Ovary (tissue), 10 donors: ENCODE results near the gene ABHD6. TPM values are rescaled to one million over a fixed set of nuclear protein-coding genes. Genes with fewer than 3 reads are reported as not detected.

ENCODE experiments used
- DNase-seq, 5 donors: peaks; one replicate each; pipeline ENCODE4 v3.0.0-alpha.2; 2019 to 2020
- H3K27ac ChIP-seq, 2 donors: fragments of 200-600 bp; one replicate each; pipeline versions ENCODE4 v1.5.1 to v1.8.0; 2019 to 2022
- H3K27me3 ChIP-seq: fragments of 200-600 bp; one replicate; pipeline ENCODE4 v1.8.0; 2022
- H3K36me3 ChIP-seq: fragments of 200-600 bp; sonication (generic); one replicate; pipeline ENCODE4 v1.5.1; 2019
- H3K4me1 ChIP-seq: one replicate; pipeline ENCODE4 v1.8.1; 2013; ENCODE audit warnings: mild to moderate bottlenecking, moderate library complexity; ENCODE audit not compliant: insufficient read depth
- H3K4me3 ChIP-seq: fragments of 200-600 bp; sonication (generic); one replicate; pipeline ENCODE4 v1.5.1; 2017
- H3K9me3 ChIP-seq, 2 donors: fragments of 200-600 bp in 1 of 2; sonication (generic) in 1 of 2; one replicate each; pipeline versions ENCODE4 v1.5.1 to v1.8.1; 2013 to 2019; ENCODE audit warnings: mild to moderate bottlenecking in 1 of 2, moderate library complexity in 1 of 2
- EP300 ChIP-seq: sonication (generic); formaldehyde crosslinking; IDR thresholded peaks from one replicate; pipeline ENCODE4 v1.6.1; 2017; ENCODE audit warnings: antibody characterized with exemption
- POLR2A ChIP-seq: fragments of 450-650 bp; IDR thresholded peaks from one replicate; pipeline ENCODE4 v1.6.1; 2017; ENCODE audit warnings: antibody characterized with exemption, mild to moderate bottlenecking, moderate library complexity
- WGBS, 3 donors: extraction: QIAGEN DNeasy Blood & Tissue Kit in 1 of 3; methylation state at CpG; one replicate each; pipeline versions ENCODE4 v1.1.5 to v1.1.7; 2013 to 2017; 5-methylcytosine and 5-hydroxymethylcytosine counted together
- intact Hi-C, 4 donors: fragments of 100-400 bp; cut with DNase I; formaldehyde crosslinking; loops; one replicate each; pipeline versions ENCODE4 v1.11.0 to v1.15.1; 2022 to 2023
- long read RNA-seq, 3 donors: library from polyadenylated mRNA in 2 of 3; unstranded in 2 of 3; transcript quantifications; one replicate each; pipeline ENCODE4 v2.0.0 and lab custom pipeline, GENCODE V29; 2021 to 2026
- polyA plus RNA-seq, 2 donors: library from polyadenylated mRNA; stranded (reverse); fragments of 200-250 nt in 1 of 2; fragments of 350-450 nt in 1 of 2; fragmentation: Illumina TruSeq in 1 of 2; extraction: RNeasy Lipid Tissue Mini Kit (QIAGEN cat#74804) in 1 of 2; gene quantifications; one replicate each; pipeline ENCODE4 v1.2.3, GENCODE V29; 2013 to 2014
- total RNA-seq, 7 donors: library from RNA; depleted of rRNA in 2 of 7; stranded (reverse); fragments of >200 nt in 2 of 7; fragmentation: NEBNext Ultra II Directional in 3 of 7; extraction: Animal tissue kit (Norgen Biotek cat#: 25700) in 3 of 7; gene quantifications; one replicate each; pipeline versions ENCODE4 v1.1.0 to v1.2.4, GENCODE V29; 2016 to 2023
- TF ChIP-seq, protein P1 (sequence below), 3 donors: fragments of 450-650 bp in 2 of 3; fragments of 200-600 bp in 1 of 3; IDR thresholded peaks; one replicate each; pipeline versions ENCODE4 v1.5.1 to v1.8.0; 2016 to 2022; ENCODE audit warnings: antibody characterized with exemption in 3 of 3, mild to moderate bottlenecking in 1 of 3
- donor health status: DM: no; HTN: no; CAD: no; lungs with moderate emphysema.
- donor health status: DM: no; HTN: no; CAD: no.
- donor health status: Bipolar disorder and iron deficiency.
- donor health status: DM: yes; HTN: yes; CAD: no.
- donor health status: DM: no; HTN: no; CAD: no.
- donor health status: DM: yes; HTN: yes; CAD: no.

The ABHD6 gene
- 10 to 100 TPM in 4 of 7 donors, 1 to 10 TPM in 3; 8.2 to 11.3 (median 10.5) TPM for total RNA-seq
- polyA plus RNA-seq: 10 to 100 TPM in 1 of 2 donors, 1 to 10 TPM in 1; 4.8 to 36.6 TPM
- long read RNA-seq, donor 1, partial matches to known transcripts: 7 of 17 reads
- long read RNA-seq, donor 1, other reads (novel, unspliced or antisense): 5 of 17 reads
- long read RNA-seq, donor 2, partial matches to known transcripts: 6 of 10 reads
- long read RNA-seq, donor 2, other reads (novel, unspliced or antisense): 0 of 10 reads
- long read RNA-seq, donor 3, transcript ABHD6-201 (9 exons, 2,393 nt): major isoform, 16 of 30 reads
- long read RNA-seq, donor 3, transcript ABHD6-205 (10 exons, 2,482 nt): minor isoform, 5 of 30 reads
- long read RNA-seq, donor 3, partial matches to known transcripts: 1 of 30 reads
- long read RNA-seq, donor 3, other reads (novel, unspliced or antisense): 8 of 30 reads

GRCh38 chr3:58237238-58237940 is at the start of gene ABHD6:
Gene ABHD6, plus strand, starts transcription at chr3:58237792. Its CDS starts 18,795 bp downstream, at chr3:58256587.
- no peaks in the 10 kb centered on the region for H3K9me3 ChIP-seq
- peak within 1 kb of the TSS; percentile 67 to 68 for H3K27ac ChIP-seq
- 1% methylated on average over 24 to 77 of the region's 77 CpGs for WGBS, 3 donors
- TF ChIP-seq, protein P1, sequence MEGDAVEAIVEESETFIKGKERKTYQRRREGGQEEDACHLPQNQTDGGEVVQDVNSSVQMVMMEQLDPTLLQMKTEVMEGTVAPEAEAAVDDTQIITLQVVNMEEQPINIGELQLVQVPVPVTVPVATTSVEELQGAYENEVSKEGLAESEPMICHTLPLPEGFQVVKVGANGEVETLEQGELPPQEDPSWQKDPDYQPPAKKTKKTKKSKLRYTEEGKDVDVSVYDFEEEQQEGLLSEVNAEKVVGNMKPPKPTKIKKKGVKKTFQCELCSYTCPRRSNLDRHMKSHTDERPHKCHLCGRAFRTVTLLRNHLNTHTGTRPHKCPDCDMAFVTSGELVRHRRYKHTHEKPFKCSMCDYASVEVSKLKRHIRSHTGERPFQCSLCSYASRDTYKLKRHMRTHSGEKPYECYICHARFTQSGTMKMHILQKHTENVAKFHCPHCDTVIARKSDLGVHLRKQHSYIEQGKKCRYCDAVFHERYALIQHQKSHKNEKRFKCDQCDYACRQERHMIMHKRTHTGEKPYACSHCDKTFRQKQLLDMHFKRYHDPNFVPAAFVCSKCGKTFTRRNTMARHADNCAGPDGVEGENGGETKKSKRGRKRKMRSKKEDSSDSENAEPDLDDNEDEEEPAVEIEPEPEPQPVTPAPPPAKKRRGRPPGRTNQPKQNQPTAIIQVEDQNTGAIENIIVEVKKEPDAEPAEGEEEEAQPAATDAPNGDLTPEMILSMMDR (IDR thresholded peaks at IDR 0.05): peak in 1 of 3 donors; percentile 42
- TF ChIP-seq EP300 (no peak), POLR2A (peak; percentile 21)
- no peaks in the 10 kb centered on the region for H3K27me3 ChIP-seq
- H3K36me3 ChIP-seq: no peaks in the 10 kb centered on the region
- intact Hi-C loops: loop anchor here (5.0 to 10.0 kb wide), 5 partner anchors 57 to 375 kb away; partner anchors contain the start of genes HTD2 (in 2 of the 4) and RPP14 (in 2 of the 4)
- peak within 1 kb of the TSS; percentile 68 for H3K4me3 ChIP-seq
- peak; percentile 76 to 90 (median 83) for DNase-seq
- H3K4me1 ChIP-seq: peaks cover 4% of the 10 kb centered on the region

DNA sequence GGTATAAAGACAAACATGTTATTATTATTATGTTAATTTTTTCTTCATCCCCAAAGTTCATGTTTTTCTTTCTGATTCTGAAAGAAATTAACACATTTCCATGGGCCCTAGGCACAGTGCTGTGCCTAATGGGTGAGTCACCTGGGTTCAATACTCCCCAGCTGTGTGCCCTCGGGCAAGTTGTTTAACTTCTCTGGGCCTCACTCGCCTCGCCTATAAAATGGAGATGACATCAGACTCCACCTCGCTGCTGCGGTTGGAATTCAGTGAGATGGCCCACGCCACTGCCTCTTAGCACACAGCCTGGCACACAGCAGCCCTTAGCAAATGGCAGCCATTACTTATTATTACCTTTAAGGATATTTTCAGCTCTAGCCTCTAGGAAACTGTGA is 49.4 kb upstream of the ABHD6 start:
- WGBS, 3 donors: 79 to 82% (median 80%) methylated on average over 6 of the region's 6 CpGs
- TF ChIP-seq EP300 (no peak), POLR2A (no peak)
- TF ChIP-seq, protein P1 (IDR thresholded peaks at IDR 0.05): no peak
- no peaks in the 10 kb centered on the region for H3K36me3 ChIP-seq
- H3K4me3 ChIP-seq: no peak overlapping the region
- H3K9me3 ChIP-seq: no peaks in the 10 kb centered on the region
- H3K27ac ChIP-seq: no peak overlapping the region
- no peak for DNase-seq
- no peaks in the 10 kb centered on the region for H3K27me3 ChIP-seq
- intact Hi-C loops: loop anchor here in 3 of 4 donors (2.0 to 10.0 kb wide), 3 partner anchors 109 to 227 kb away; no protein-coding TSS in a partner anchor
- H3K4me1 ChIP-seq: no peaks in the 10 kb centered on the region

DNA sequence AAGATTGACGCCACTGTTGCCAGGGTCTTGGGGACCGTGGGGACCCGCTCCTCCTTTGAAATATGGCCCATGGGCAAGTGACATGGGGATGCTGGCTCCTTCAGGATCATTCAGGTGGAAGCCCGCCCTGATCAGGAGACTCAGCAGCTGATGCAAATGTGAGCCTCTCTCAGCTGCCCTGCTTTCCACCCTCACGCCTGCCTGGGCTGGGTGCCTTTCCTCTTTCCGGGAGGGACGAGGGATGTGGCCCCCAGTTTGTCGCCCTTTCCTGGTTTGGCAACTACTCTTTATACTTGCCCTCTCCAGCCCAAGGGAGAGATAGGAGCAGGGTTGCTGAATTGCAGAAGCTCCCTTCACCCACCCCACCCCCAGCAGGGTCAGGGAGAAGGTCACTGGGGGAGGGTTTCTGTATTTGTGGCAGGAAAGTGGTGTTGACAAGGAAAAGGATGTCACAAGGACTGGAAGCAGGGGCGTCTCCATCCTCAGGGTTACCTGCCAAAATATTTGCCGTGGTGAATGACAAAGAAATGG is 48.6 kb upstream of the ABHD6 start:
- no peaks in the 10 kb centered on the region for H3K9me3 ChIP-seq
- TF ChIP-seq, protein P1 (IDR thresholded peaks at IDR 0.05): no peak
- TF ChIP-seq EP300: no peak
- TF ChIP-seq POLR2A: no peak
- WGBS, 3 donors: 82 to 84% (median 83%) methylated on average over 10 of the region's 10 CpGs
- no peak overlapping the region for H3K27ac ChIP-seq
- no peaks in the 10 kb centered on the region for H3K36me3 ChIP-seq
- H3K4me1 ChIP-seq: no peaks in the 10 kb centered on the region
- no peak overlapping the region for H3K4me3 ChIP-seq
- H3K27me3 ChIP-seq: no peaks in the 10 kb centered on the region
- intact Hi-C loops: loop anchor here in 3 of 4 donors (2.0 to 10.0 kb wide), 3 partner anchors 108 to 226 kb away; no protein-coding TSS in a partner anchor
- no peak for DNase-seq

DNA sequence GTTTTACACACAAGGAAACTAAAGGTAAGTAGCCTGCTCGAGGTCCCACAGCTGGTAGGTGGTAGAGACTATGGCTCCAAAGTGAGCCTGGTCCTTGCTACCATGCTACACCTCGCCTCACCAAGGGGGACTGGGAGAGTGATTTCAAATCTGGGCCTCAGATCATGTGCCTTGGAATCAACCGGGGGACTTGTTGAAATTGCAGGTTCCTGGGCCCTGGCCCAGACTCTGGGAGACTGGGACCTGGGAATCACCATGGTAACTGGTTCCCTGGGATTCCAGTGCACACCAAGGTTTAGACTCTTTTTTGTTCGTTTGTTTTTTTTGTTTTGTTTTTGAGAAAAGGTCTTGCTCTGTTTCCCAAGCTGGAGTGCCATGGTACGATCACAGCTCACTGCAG is 47.9 kb upstream of the ABHD6 start:
- TF ChIP-seq EP300 (no peak), POLR2A (no peak)
- TF ChIP-seq, protein P1 (IDR thresholded peaks at IDR 0.05): no peak

More for the DNA sequence above, 47.9 kb upstream of the ABHD6 start:
- no peak overlapping the region for H3K4me3 ChIP-seq
- H3K36me3 ChIP-seq: no peaks in the 10 kb centered on the region
- 71 to 82% (median 75%) methylated on average over 5 of the region's 5 CpGs for WGBS, 3 donors
- H3K4me1 ChIP-seq: no peaks in the 10 kb centered on the region
- intact Hi-C loops: loop anchor here in 3 of 4 donors (2.0 to 10.0 kb wide), 4 partner anchors 108 to 345 kb away; partner anchors contain the start of gene ACOX2 (in 1 of the 3)
- H3K9me3 ChIP-seq: no peaks in the 10 kb centered on the region
- no peak overlapping the region for H3K27ac ChIP-seq
- H3K27me3 ChIP-seq: no peaks in the 10 kb centered on the region
- DNase-seq: no peak
